Measurements from ENCODE around the gene KCNQ2.
A peak's percentile ranks its signal among the peaks of the same experiment; 100 is the strongest.
"Not testable (repeated sequence)": the region's sequence is repeated elsewhere in the genome, so short reads cannot be mapped to it uniquely, and the experiment has no call there.

Gene KCNQ2

GRCh38 chr20:63385819-63386218, 86.6 kb downstream of the KCNQ2 start:
- DNase-seq (ENCODE audit: low read depth in 2 of 2), result no peak

GRCh38 chr20:63384336-63384735, 88.1 kb downstream of the KCNQ2 start:
- no peak for DNase-seq (ENCODE audit: low read depth in 2 of 2)

- DNase-seq (ENCODE audit: low read depth in 2 of 2), result no peak
Observed at GRCh38 chr20:63383556-63383955, 88.9 kb downstream of the KCNQ2 start.

GRCh38 chr20:63382551-63383300, 89.7 kb downstream of the KCNQ2 start:
- DNase-seq (ENCODE audit: low read depth in 2 of 2), result no peak

- DNase-seq (ENCODE audit: low read depth in 2 of 2), result peak in 1 of 2 donors; percentile 38
Observed at GRCh38 chr20:63381781-63382431, 90.5 kb downstream of the KCNQ2 start.

GRCh38 chr20:63380346-63380870, 92.0 kb downstream of the KCNQ2 start:
- no peak for DNase-seq (ENCODE audit: low read depth in 2 of 2)

- DNase-seq (ENCODE audit: low read depth in 2 of 2), result not testable (repeated sequence)
Observed at GRCh38 chr20:63379872-63380271, 92.6 kb downstream of the KCNQ2 start.

GRCh38 chr20:63379296-63379695, 93.2 kb downstream of the KCNQ2 start:
- DNase-seq (ENCODE audit: low read depth in 2 of 2), result no peak

- no peak for DNase-seq (ENCODE audit: low read depth in 2 of 2)
Observed at GRCh38 chr20:63378626-63379025, 93.8 kb downstream of the KCNQ2 start.

GRCh38 chr20:63377951-63378381, 94.5 kb downstream of the KCNQ2 start:
- DNase-seq (ENCODE audit: low read depth in 2 of 2), result no peak

GRCh38 chr20:63377256-63377941, 95.1 kb downstream of the KCNQ2 start:
- no peak for DNase-seq (ENCODE audit: low read depth in 2 of 2)

- DNase-seq (ENCODE audit: low read depth in 2 of 2), result no peak
Observed at GRCh38 chr20:63376283-63377250, 95.9 kb downstream of the KCNQ2 start.

- DNase-seq (ENCODE audit: low read depth in 2 of 2), result no peak
Observed at GRCh38 chr20:63375438-63375837, 97.0 kb downstream of the KCNQ2 start.

- no peak for DNase-seq (ENCODE audit: low read depth in 2 of 2)
Observed at GRCh38 chr20:63374504-63374903, 98.0 kb downstream of the KCNQ2 start.

GRCh38 chr20:63373996-63374395, 98.5 kb downstream of the KCNQ2 start:
- no peak for DNase-seq (ENCODE audit: low read depth in 2 of 2)

GRCh38 chr20:63372971-63373885, 99.2 kb downstream of the KCNQ2 start:
- no peak for DNase-seq (ENCODE audit: low read depth in 2 of 2)

GRCh38 chr20:63371291-63371865, 101.1 kb downstream of the KCNQ2 start:
- no peak for DNase-seq (ENCODE audit: low read depth in 2 of 2)

GRCh38 chr20:63370618-63371187, 101.8 kb downstream of the KCNQ2 start:
- DNase-seq (ENCODE audit: low read depth in 2 of 2), result no peak

Data from stimulated activated CD4-positive, alpha-beta T cell treated with anti-CD3 and anti-CD28 coated beads, Interleukin-4, amount 100 ng/mL, for 48 hours (primary cell).